ENCODE results near the gene MOGAT2.

The MOGAT2 gene

GRCh38 chr11:75760710-75761493 lies 43.3 kb downstream of the MOGAT2 start:
- H3K9ac ChIP-seq (ENCODE audit: low read length) = no peak overlapping the region
- no peaks in the 10 kb centered on the region for H3K36me3 ChIP-seq (ENCODE audit: control insufficient read depth, insufficient read depth, low read length)
- H3K9me3 ChIP-seq (ENCODE audit: control insufficient read depth, insufficient read depth, low read depth, low read length) = no peaks in the 10 kb centered on the region
- H3K4me3 ChIP-seq (ENCODE audit: low read depth, low read length) = no peak overlapping the region
- H3K4me1 ChIP-seq (ENCODE audit: control insufficient read depth, insufficient read depth, low read length) = no peaks in the 10 kb centered on the region; the same call in 1 of the 2 replicates
- H3K27ac ChIP-seq (ENCODE audit: low read depth, low read length) = no peak overlapping the region
- H3K27me3 ChIP-seq (ENCODE audit: control insufficient read depth, insufficient read depth, low read length) = peaks cover 10% of the 10 kb centered on the region; the same call in 1 of the 2 replicates

GRCh38 chr11:75762158-75762557 lies 44.5 kb downstream of the MOGAT2 start:
- H3K36me3 ChIP-seq (ENCODE audit: control insufficient read depth, insufficient read depth, low read length) = no peaks in the 10 kb centered on the region
- no peaks in the 10 kb centered on the region for H3K9me3 ChIP-seq (ENCODE audit: control insufficient read depth, insufficient read depth, low read depth, low read length)
- no peak overlapping the region for H3K27ac ChIP-seq (ENCODE audit: low read depth, low read length)
- H3K4me3 ChIP-seq (ENCODE audit: low read depth, low read length) = no peak overlapping the region
- H3K9ac ChIP-seq (ENCODE audit: low read length) = no peak overlapping the region
- H3K4me1 ChIP-seq (ENCODE audit: control insufficient read depth, insufficient read depth, low read length) = peaks cover 5% of the 10 kb centered on the region; the same call in 1 of the 2 replicates
- H3K27me3 ChIP-seq (ENCODE audit: control insufficient read depth, insufficient read depth, low read length) = peaks cover 22% of the 10 kb centered on the region

GRCh38 chr11:75762885-75763284 lies 45.2 kb downstream of the MOGAT2 start:
- no peaks in the 10 kb centered on the region for H3K9me3 ChIP-seq (ENCODE audit: control insufficient read depth, insufficient read depth, low read depth, low read length)
- no peak overlapping the region for H3K27ac ChIP-seq (ENCODE audit: low read depth, low read length)
- H3K4me3 ChIP-seq (ENCODE audit: low read depth, low read length) = no peak overlapping the region
- peaks cover 29% of the 10 kb centered on the region for H3K27me3 ChIP-seq (ENCODE audit: control insufficient read depth, insufficient read depth, low read length)
- no peaks in the 10 kb centered on the region for H3K36me3 ChIP-seq (ENCODE audit: control insufficient read depth, insufficient read depth, low read length)
- H3K9ac ChIP-seq (ENCODE audit: low read length) = no peak overlapping the region
- peaks cover 7% of the 10 kb centered on the region; the same call in 1 of the 2 replicates for H3K4me1 ChIP-seq (ENCODE audit: control insufficient read depth, insufficient read depth, low read length)

- no peaks in the 10 kb centered on the region for H3K9me3 ChIP-seq (ENCODE audit: control insufficient read depth, insufficient read depth, low read depth, low read length)
- no peak overlapping the region for H3K4me3 ChIP-seq (ENCODE audit: low read depth, low read length)
- peaks cover 8% of the 10 kb centered on the region; the same call in 1 of the 2 replicates for H3K4me1 ChIP-seq (ENCODE audit: control insufficient read depth, insufficient read depth, low read length)
- H3K36me3 ChIP-seq (ENCODE audit: control insufficient read depth, insufficient read depth, low read length) = no peaks in the 10 kb centered on the region
- H3K9ac ChIP-seq (ENCODE audit: low read length) = no peak overlapping the region
- H3K27ac ChIP-seq (ENCODE audit: low read depth, low read length) = no peak overlapping the region
- H3K27me3 ChIP-seq (ENCODE audit: control insufficient read depth, insufficient read depth, low read length) = peaks cover 39% of the 10 kb centered on the region
Observed at GRCh38 chr11:75763846-75764245, 46.2 kb downstream of the MOGAT2 start.

- H3K9ac ChIP-seq (ENCODE audit: low read length) = no peak overlapping the region
- no peaks in the 10 kb centered on the region for H3K36me3 ChIP-seq (ENCODE audit: control insufficient read depth, insufficient read depth, low read length)
- no peak overlapping the region for H3K4me3 ChIP-seq (ENCODE audit: low read depth, low read length)
- peaks cover 51% of the 10 kb centered on the region for H3K27me3 ChIP-seq (ENCODE audit: control insufficient read depth, insufficient read depth, low read length)
- no peaks in the 10 kb centered on the region for H3K9me3 ChIP-seq (ENCODE audit: control insufficient read depth, insufficient read depth, low read depth, low read length)
- no peak overlapping the region for H3K27ac ChIP-seq (ENCODE audit: low read depth, low read length)
- peaks cover 17% of the 10 kb centered on the region for H3K4me1 ChIP-seq (ENCODE audit: control insufficient read depth, insufficient read depth, low read length)
Observed at GRCh38 chr11:75765116-75765515, 47.5 kb downstream of the MOGAT2 start.

GRCh38 chr11:75766443-75767227 lies 49.0 kb downstream of the MOGAT2 start:
- peaks cover 17% of the 10 kb centered on the region for H3K4me1 ChIP-seq (ENCODE audit: control insufficient read depth, insufficient read depth, low read length)
- H3K27me3 ChIP-seq (ENCODE audit: control insufficient read depth, insufficient read depth, low read length) = peaks cover 67% of the 10 kb centered on the region
- no peak overlapping the region for H3K9ac ChIP-seq (ENCODE audit: low read length)

GRCh38 chr11:75767228-75767572 lies 49.6 kb downstream of the MOGAT2 start:
- Histone ChIP-seq H3K4me3 (ENCODE audit: low read depth, low read length) (no peak overlapping the region), H3K4me1 (ENCODE audit: control insufficient read depth, insufficient read depth, low read length) (peaks cover 17% of the 10 kb centered on the region), H3K9ac (ENCODE audit: low read length) (no peak overlapping the region), H3K27ac (ENCODE audit: low read depth, low read length) (no peak overlapping the region), H3K9me3 (ENCODE audit: control insufficient read depth, insufficient read depth, low read depth, low read length) (no peaks in the 10 kb centered on the region), H3K36me3 (ENCODE audit: control insufficient read depth, insufficient read depth, low read length) (no peaks in the 10 kb centered on the region), H3K27me3 (ENCODE audit: control insufficient read depth, insufficient read depth, low read length) (peaks cover 72% of the 10 kb centered on the region)

More at GRCh38 chr11:75766443-75767227, 49.0 kb downstream of the MOGAT2 start:
- Histone ChIP-seq H3K36me3 (ENCODE audit: control insufficient read depth, insufficient read depth, low read length) (no peaks in the 10 kb centered on the region), H3K27ac (ENCODE audit: low read depth, low read length) (no peak overlapping the region), H3K9me3 (ENCODE audit: control insufficient read depth, insufficient read depth, low read depth, low read length) (no peaks in the 10 kb centered on the region), H3K4me3 (ENCODE audit: low read depth, low read length) (no peak overlapping the region)

- peaks cover 17% of the 10 kb centered on the region for H3K4me1 ChIP-seq (ENCODE audit: control insufficient read depth, insufficient read depth, low read length)
- H3K9ac ChIP-seq (ENCODE audit: low read length) = no peak overlapping the region
- H3K4me3 ChIP-seq (ENCODE audit: low read depth, low read length) = no peak overlapping the region; the same call in 1 of the 2 replicates
- no peaks in the 10 kb centered on the region for H3K9me3 ChIP-seq (ENCODE audit: control insufficient read depth, insufficient read depth, low read depth, low read length)
- H3K27me3 ChIP-seq (ENCODE audit: control insufficient read depth, insufficient read depth, low read length) = peaks cover 75% of the 10 kb centered on the region
- no peaks in the 10 kb centered on the region for H3K36me3 ChIP-seq (ENCODE audit: control insufficient read depth, insufficient read depth, low read length)
- H3K27ac ChIP-seq (ENCODE audit: low read depth, low read length) = no peak overlapping the region
Observed at GRCh38 chr11:75767793-75768111, 50.1 kb downstream of the MOGAT2 start.

- peak within 1 kb of the TSS; percentile 93 for H3K9ac ChIP-seq (ENCODE audit: low read length)
- H3K4me3 ChIP-seq (ENCODE audit: low read depth, low read length) = peak within 1 kb of the TSS; percentile 56
- no peaks in the 10 kb centered on the region for H3K9me3 ChIP-seq (ENCODE audit: control insufficient read depth, insufficient read depth, low read depth, low read length)
- peaks cover 81% of the 10 kb centered on the region for H3K27me3 ChIP-seq (ENCODE audit: control insufficient read depth, insufficient read depth, low read length)
- H3K4me1 ChIP-seq (ENCODE audit: control insufficient read depth, insufficient read depth, low read length) = peaks cover 17% of the 10 kb centered on the region
- no peaks in the 10 kb centered on the region for H3K36me3 ChIP-seq (ENCODE audit: control insufficient read depth, insufficient read depth, low read length)
- peak within 1 kb of the TSS; percentile 96 for H3K27ac ChIP-seq (ENCODE audit: low read depth, low read length)
Observed at GRCh38 chr11:75768112-75768908, 50.7 kb downstream of the MOGAT2 start, which contains the start of gene DGAT2. DGAT2 (plus strand) TSS chr11:75768778; CDS start chr11:75768992, 214 bp downstream.

- Histone ChIP-seq H3K4me1 (ENCODE audit: control insufficient read depth, insufficient read depth, low read length) (peaks cover 17% of the 10 kb centered on the region), H3K9me3 (ENCODE audit: control insufficient read depth, insufficient read depth, low read depth, low read length) (no peaks in the 10 kb centered on the region), H3K27me3 (ENCODE audit: control insufficient read depth, insufficient read depth, low read length) (peaks cover 89% of the 10 kb centered on the region), H3K27ac (ENCODE audit: low read depth, low read length) (no peak overlapping the region), H3K4me3 (ENCODE audit: low read depth, low read length) (peak overlapping the region; percentile 56), H3K36me3 (ENCODE audit: control insufficient read depth, insufficient read depth, low read length) (no peaks in the 10 kb centered on the region), H3K9ac (ENCODE audit: low read length) (peak overlapping the region; percentile 93)
Observed at GRCh38 chr11:75768909-75769771, 51.5 kb downstream of the MOGAT2 start.

Data from HUES6 (cell line).